Measurements from ENCODE around the gene ZNF831. TPM values are rescaled to one million over a fixed set of nuclear protein-coding genes. Genes with fewer than 3 reads are reported as not detected.
A peak's percentile ranks its signal among the peaks of the same experiment; 100 is the strongest.

Gene ZNF831
- total and polyA plus RNA-seq, 10 of the 15 experiments (the other 5 are each of a cell fraction or from before 2014, with no cell fraction given): 0.01 to 0.97 (median 0.23) TPM

- H3K36me3 ChIP-seq (ENCODE audit: control insufficient read depth in 2 of 2, insufficient read depth in 2 of 2, low read length in 1 of 2): no peaks in the 10 kb centered on the region
- H3K9me3 ChIP-seq (replicated peaks; ENCODE audit: control insufficient read depth, insufficient read depth, low read length): no peaks in the 10 kb centered on the region; the same call in 2 of the 3 replicates
- H3K27me3 ChIP-seq (replicated peaks in 1 of 2; ENCODE audit: control insufficient read depth in 2 of 2, insufficient read depth in 2 of 2, low read length in 1 of 2): peaks cover 0 to 2% of the 10 kb centered on the region in 2 experiments; a peak in 3 of 4 replicates
- no peaks in the 10 kb centered on the region for H3K79me2 ChIP-seq (ENCODE audit: control insufficient read depth, insufficient read depth, low read length)
- DNase-seq (ENCODE audit: low read depth, low spot score) (no peak), FAIRE-seq (no peak), ATAC-seq (no peak)
- no peak overlapping the region for H3K4me3 ChIP-seq
- no peak overlapping the region for H3K4me2 ChIP-seq (ENCODE audit: control insufficient read depth, insufficient read depth)
- BruUV-seq (replicated peaks): no TSS peak
- intact Hi-C loops (cut with micrococcal nuclease; ENCODE audit: unreplicated experiment) (no loop called here), in situ Hi-C loops (cut with MboI) (no loop called here)
- 15% methylated on average over 18 of the region's 18 CpGs for WGBS (ENCODE audit: insufficient coverage, insufficient replicate concordance, low lambda C conversion rate, missing lambda C conversion rate)
- ChIA-PET CTCF (no interaction called here), RAD21 (ENCODE audit: unreplicated experiment) (no interaction called here), POLR2A (no interaction called here), SMC1A (ENCODE audit: uncharacterized antibody, unreplicated experiment) (no interaction called here)
- no peaks in the 10 kb centered on the region for H4K20me1 ChIP-seq (ENCODE audit: control insufficient read depth, insufficient read depth)
- H3K27ac ChIP-seq (ENCODE audit: control insufficient read depth, insufficient read depth): no peak overlapping the region
- H3K9ac ChIP-seq (ENCODE audit: control insufficient read depth, insufficient read depth, low read length): no peak overlapping the region
- no peaks in the 10 kb centered on the region for H3K4me1 ChIP-seq (ENCODE audit: control insufficient read depth, insufficient read depth, low read length)
- TF ChIP-seq CREB1 (IDR thresholded peaks at IDR 0.05; ENCODE audit: low read depth) (no peak), RUNX3 (IDR thresholded peaks at IDR 0.05; ENCODE audit: low read length) (peak; percentile 53)
- H2AFZ ChIP-seq (ENCODE audit: control insufficient read depth, low read depth, low read length): no peak overlapping the region
Measured at GRCh38 chr20:59149678-59150504, 13.7 kb upstream of the ZNF831 start.

DNA sequence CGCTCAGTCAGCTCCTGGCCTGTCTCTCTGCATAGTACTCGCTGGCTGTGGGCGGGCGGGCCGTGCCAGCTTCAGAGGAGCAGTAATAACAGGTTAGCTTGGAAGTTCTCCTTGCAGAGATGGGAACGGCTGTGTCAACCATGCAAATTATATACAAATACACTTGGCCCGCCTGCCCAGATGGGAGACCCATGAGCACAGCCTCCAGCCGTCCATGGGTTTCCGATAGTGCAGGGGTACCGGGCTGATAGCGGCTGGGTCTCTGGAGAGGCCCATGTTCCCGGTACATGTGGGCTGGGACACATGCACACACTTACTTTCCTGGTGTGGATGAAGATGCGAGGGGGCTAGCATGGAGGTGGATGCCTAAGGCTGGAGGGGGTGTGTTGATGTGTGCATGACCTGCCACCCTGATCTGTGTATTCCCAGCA is 12.8 kb upstream of the ZNF831 start:
- BruUV-seq (replicated peaks): no TSS peak
- in situ Hi-C loops (cut with MboI): no loop called here
- CTCF ChIA-PET: no interaction called here

More for the DNA sequence above, 12.8 kb upstream of the ZNF831 start:
- ChIA-PET SMC1A (ENCODE audit: uncharacterized antibody, unreplicated experiment) (no interaction called here), RAD21 (ENCODE audit: unreplicated experiment) (no interaction called here), POLR2A (no interaction called here)
- Histone ChIP-seq H3K27ac (ENCODE audit: control insufficient read depth, insufficient read depth) (no peak overlapping the region), H2AFZ (ENCODE audit: control insufficient read depth, low read depth, low read length) (no peak overlapping the region), H3K4me2 (ENCODE audit: control insufficient read depth, insufficient read depth) (no peak overlapping the region), H3K79me2 (ENCODE audit: control insufficient read depth, insufficient read depth, low read length) (no peaks in the 10 kb centered on the region), H3K9ac (ENCODE audit: control insufficient read depth, insufficient read depth, low read length) (no peak overlapping the region), H4K20me1 (ENCODE audit: control insufficient read depth, insufficient read depth) (no peaks in the 10 kb centered on the region), H3K36me3 (ENCODE audit: control insufficient read depth in 2 of 2, insufficient read depth in 2 of 2, low read length in 1 of 2) (no peaks in the 10 kb centered on the region), H3K27me3 (replicated peaks in 1 of 2; ENCODE audit: control insufficient read depth in 2 of 2, insufficient read depth in 2 of 2, low read length in 1 of 2) (peaks cover 0 to 2% of the 10 kb centered on the region in 2 experiments; a peak in 3 of 4 replicates), H3K9me3 (replicated peaks; ENCODE audit: control insufficient read depth, insufficient read depth, low read length) (no peaks in the 10 kb centered on the region; the same call in 2 of the 3 replicates), H3K4me1 (ENCODE audit: control insufficient read depth, insufficient read depth, low read length) (no peaks in the 10 kb centered on the region), H3K4me3 (no peak overlapping the region)
- intact Hi-C loops (cut with micrococcal nuclease; ENCODE audit: unreplicated experiment): no loop called here
- no peak for TF ChIP-seq BMI1 (IDR thresholded peaks at IDR 0.05; ENCODE audit: borderline replicate concordance)
- FAIRE-seq (no peak), ATAC-seq (no peak), DNase-seq (ENCODE audit: low read depth, low spot score) (no peak)
- WGBS (ENCODE audit: insufficient coverage, insufficient replicate concordance, low lambda C conversion rate, missing lambda C conversion rate): 57% methylated on average over 13 of the region's 13 CpGs

Data from GM12878 (cell line).